MCF 10A (cell line): ENCODE data around the gene SUN3. TPM values are rescaled to one million over a fixed set of nuclear protein-coding genes. Genes with fewer than 3 reads are reported as not detected.

Experiments
- BruUV-seq: library from RNA; stranded (reverse); fragments of 400-500 nt; replicated peaks from 2 replicates; lab custom pipeline; 2021; lab: Mats Ljungman, UMichigan
- CTCF ChIA-PET: fragments of 300-600 bp; sonication (Branson Sonifier 250); formaldehyde crosslinking; extraction: SDS; loops from one replicate; lab custom pipeline; 2021; ENCODE audit warnings: antibody characterized with exemption, inconsistent platforms; lab: Yijun Ruan, JAX
- POLR2A ChIA-PET: fragments of 300-600, 350-650 bp; sonication (Branson Sonifier 250); formaldehyde crosslinking; extraction: SDS; loops from one replicate; lab custom pipeline; 2020; ENCODE audit warnings: antibody characterized with exemption, inconsistent platforms; lab: Yijun Ruan, JAX
- DNase-seq: peaks from one replicate; pipeline ENCODE4 v3.0.0-alpha.2; 2018; ENCODE audit not compliant: unreplicated experiment
- H3K27ac Mint-ChIP-seq: one replicate; pipeline ENCODE4 v1.8.0; 2022; ENCODE audit warnings: mild to moderate bottlenecking, low read depth, mixed read lengths; ENCODE audit not compliant: unreplicated experiment
- H3K27me3 Mint-ChIP-seq: one replicate; pipeline ENCODE4 v1.8.0; 2022; ENCODE audit warnings: mixed read lengths; ENCODE audit not compliant: insufficient read depth, unreplicated experiment
- H3K36me3 Mint-ChIP-seq: one replicate; pipeline ENCODE4 v1.8.0; 2022; ENCODE audit warnings: mild to moderate bottlenecking, moderate library complexity, mixed read lengths; ENCODE audit not compliant: insufficient read depth, unreplicated experiment
- H3K4me1 Mint-ChIP-seq: one replicate; pipeline ENCODE4 v1.8.0; 2022; ENCODE audit warnings: mixed read lengths; ENCODE audit not compliant: insufficient read depth, unreplicated experiment
- H3K4me3 Mint-ChIP-seq: one replicate; pipeline ENCODE4 v1.8.0; 2022; ENCODE audit warnings: mild to moderate bottlenecking, moderate library complexity, mixed read lengths; ENCODE audit not compliant: unreplicated experiment
- H3K9me3 Mint-ChIP-seq: one replicate; pipeline ENCODE4 v1.8.0; 2022; ENCODE audit warnings: mixed read lengths; ENCODE audit not compliant: unreplicated experiment
- CTCF ChIP-seq: fragments of 200-600 bp; IDR thresholded peaks from one replicate; pipeline ENCODE4 v1.8.0; 2022; ENCODE audit warnings: antibody characterized with exemption, mild to moderate bottlenecking; ENCODE audit not compliant: unreplicated experiment
- intact Hi-C: fragments of 100-400 bp; cut with micrococcal nuclease; formaldehyde crosslinking; loops from 2 replicates; pipeline ENCODE4 v1.14.1; 2022
- total RNA-seq: library from RNA; stranded (reverse); gene quantifications from 2 replicates; pipeline ENCODE4 v1.2.3, GENCODE V29; 2022

Gene SUN3
- total RNA-seq, 1 experiment from 2014 or later = not detected

- peaks cover 6% of the 10 kb centered on the region for H3K36me3 Mint-ChIP-seq
- no peaks in the 10 kb centered on the region for H3K4me1 Mint-ChIP-seq
- H3K9me3 Mint-ChIP-seq = no peaks in the 10 kb centered on the region
- ChIA-PET CTCF (no interaction called here), POLR2A (no interaction called here)
- H3K4me3 Mint-ChIP-seq = no peak overlapping the region
- no peak for DNase-seq
- TF ChIP-seq CTCF = no peak
- intact Hi-C loops = no loop called here
- no peaks in the 10 kb centered on the region for H3K27me3 Mint-ChIP-seq
- H3K27ac Mint-ChIP-seq = no peak overlapping the region
- BruUV-seq = no TSS peak
These were observed 19.0 kb downstream of the SUN3 start for GRCh38 chr7:48009954-48010353.

GRCh38 chr7:48009257-48009656, 19.6 kb downstream of the SUN3 start:
- H3K4me3 Mint-ChIP-seq = no peak overlapping the region
- BruUV-seq = no TSS peak
- no peaks in the 10 kb centered on the region for H3K9me3 Mint-ChIP-seq
- H3K4me1 Mint-ChIP-seq = no peaks in the 10 kb centered on the region
- POLR2A ChIA-PET = no interaction called here
- DNase-seq = no peak
- intact Hi-C loops = no loop called here
- H3K27me3 Mint-ChIP-seq = no peaks in the 10 kb centered on the region
- no peak overlapping the region for H3K27ac Mint-ChIP-seq
- peaks cover 6% of the 10 kb centered on the region for H3K36me3 Mint-ChIP-seq
- CTCF ChIA-PET = interaction anchor here (0.8 kb wide), 1 partner anchor 101 kb away, joined by 4 read pairs; no protein-coding TSS in a partner anchor
- no peak for TF ChIP-seq CTCF

- Mint-ChIP-seq H3K27ac (no peak overlapping the region), H3K4me3 (no peak overlapping the region), H3K27me3 (no peaks in the 10 kb centered on the region), H3K36me3 (peaks cover 6% of the 10 kb centered on the region), H3K4me1 (no peaks in the 10 kb centered on the region), H3K9me3 (no peaks in the 10 kb centered on the region)
- intact Hi-C loops = no loop called here
- TF ChIP-seq CTCF = no peak
- CTCF ChIA-PET = interaction anchor here (0.7 to 1.0 kb wide), 2 partner anchors 13 to 19 kb away, joined by 3 to 4 read pairs; no protein-coding TSS in a partner anchor
- BruUV-seq = no TSS peak
- POLR2A ChIA-PET = no interaction called here
- DNase-seq = no peak
These were observed 22.0 kb downstream of the SUN3 start for GRCh38 chr7:48006866-48007265.

DNA sequence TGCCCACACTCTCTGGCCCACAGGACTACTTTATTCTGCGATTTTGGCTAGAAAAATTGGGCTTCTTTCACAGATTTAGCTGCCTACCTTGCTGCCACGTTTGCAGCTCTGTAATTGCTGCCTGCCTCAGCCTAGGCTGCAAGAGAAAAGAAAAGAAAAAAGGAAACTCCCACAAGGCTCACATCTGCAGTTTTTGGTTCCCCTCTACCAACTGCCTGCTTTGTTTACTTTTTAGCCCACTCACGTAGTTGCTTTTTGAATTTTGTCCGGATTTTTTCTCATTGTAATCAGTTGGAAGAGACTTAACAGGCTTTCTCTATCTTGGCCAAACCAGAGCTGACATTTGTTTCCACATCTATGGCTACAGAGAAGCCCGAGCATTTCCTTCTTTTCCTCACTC, 24.3 kb downstream of the SUN3 start:
- DNase-seq = no peak
- CTCF ChIA-PET = interaction anchor here (0.6 to 2.2 kb wide), 3 partner anchors 28 to 117 kb away, joined by 3 to 6 read pairs (median 4); no protein-coding TSS in a partner anchor

More for the DNA sequence above, 24.3 kb downstream of the SUN3 start:
- no peak for TF ChIP-seq CTCF
- intact Hi-C loops = no loop called here
- no TSS peak for BruUV-seq
- H3K27me3 Mint-ChIP-seq = no peaks in the 10 kb centered on the region
- no peaks in the 10 kb centered on the region for H3K9me3 Mint-ChIP-seq
- no peak overlapping the region for H3K27ac Mint-ChIP-seq
- no peaks in the 10 kb centered on the region for H3K36me3 Mint-ChIP-seq
- H3K4me1 Mint-ChIP-seq = peaks cover 10% of the 10 kb centered on the region
- no peak overlapping the region for H3K4me3 Mint-ChIP-seq
- POLR2A ChIA-PET = no interaction called here
